ENCODE results near the gene ZIC5. TPM values are rescaled to one million over a fixed set of nuclear protein-coding genes. Genes with fewer than 3 reads are reported as not detected.

The ZIC5 gene
- total and polyA plus RNA-seq, 9 of the 15 experiments (the other 6 are each of a cell fraction or from before 2014, with no cell fraction given), result 0.57 to 2.0 (median 1.1) TPM

DNA sequence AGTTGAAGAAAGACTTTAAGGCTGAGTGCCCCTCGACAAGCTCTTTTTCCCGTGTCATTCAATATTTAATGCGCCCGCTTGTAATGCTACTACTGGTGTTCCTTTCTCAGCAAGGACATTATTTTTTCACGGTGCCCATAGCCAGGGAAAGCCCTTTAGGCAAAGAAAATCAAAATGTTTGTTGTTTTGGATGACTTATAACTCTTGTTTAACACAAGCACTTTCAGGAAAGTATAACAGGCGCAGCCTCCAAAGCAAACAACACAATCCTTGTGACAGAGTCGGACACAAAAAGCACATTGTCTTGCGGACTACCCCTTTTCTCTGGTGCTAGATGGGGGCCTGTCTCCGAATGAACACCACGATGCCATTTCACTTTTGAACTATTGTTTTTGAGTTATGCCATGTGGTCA, 12.4 kb downstream of the ZIC5 start:
- H3K9me3 ChIP-seq (replicated peaks; ENCODE audit: control insufficient read depth, insufficient read depth, low read depth, low read length), result no peaks in the 10 kb centered on the region
- intact Hi-C loops (cut with micrococcal nuclease), result no loop called here
- no TSS peak for BruUV-seq (replicated peaks)
- WGBS (ENCODE audit: insufficient coverage, low coverage, missing lambda C conversion rate), result 29% methylated on average over 10 of the region's 10 CpGs
- no peak overlapping the region for H3K9ac ChIP-seq (ENCODE audit: insufficient read depth in 1 of 2, low read depth in 2 of 2, low read length in 2 of 2)
- peaks cover 0 to 16% of the 10 kb centered on the region in 2 experiments; a peak in 2 of 5 replicates for H3K4me1 ChIP-seq (replicated peaks in 1 of 2; ENCODE audit: control insufficient read depth in 2 of 2, insufficient read depth in 2 of 2, low read length in 2 of 2)
- no peaks in the 10 kb centered on the region for H3K9me1 ChIP-seq (ENCODE audit: control insufficient read depth, insufficient read depth, low read length)
- in situ Hi-C loops (cut with MboI), result no loop called here
- no peaks in the 10 kb centered on the region for H3K79me2 ChIP-seq (ENCODE audit: control insufficient read depth, insufficient read depth, low read length)
- no peak for TF ChIP-seq CTBP1 (IDR thresholded peaks at IDR 0.05; ENCODE audit: borderline replicate concordance)
- TF ChIP-seq ZNF57 (CRISPR knock-in tag; IDR thresholded peaks at IDR 0.05), result no peak
- TF ChIP-seq TBP (optimal IDR thresholded peaks at IDR 0.05; ENCODE audit: low read depth, low read length), result no peak
- no peak for TF ChIP-seq ZNF24 (IDR thresholded peaks at IDR 0.05)
- no peak for TF ChIP-seq NR2F6 (CRISPR knock-in tag; IDR thresholded peaks at IDR 0.05)
- no peak for TF ChIP-seq ZFP1 (CRISPR knock-in tag; IDR thresholded peaks at IDR 0.05)
- no peak for TF ChIP-seq KDM4B (IDR thresholded peaks at IDR 0.05; ENCODE audit: borderline replicate concordance in 2 of 2, low read depth in 1 of 2)
- TF ChIP-seq ZNF217 (CRISPR knock-in tag; IDR thresholded peaks at IDR 0.05), result no peak
- TF ChIP-seq ELF1 (tag; IDR thresholded peaks at IDR 0.05), result no peak
- no peak for TF ChIP-seq NFRKB (IDR thresholded peaks at IDR 0.05; ENCODE audit: low read depth)
- TF ChIP-seq XRCC4 (IDR thresholded peaks at IDR 0.05; ENCODE audit: extremely low read depth, insufficient read depth, insufficient read length), result no peak
- TF ChIP-seq, protein P1, sequence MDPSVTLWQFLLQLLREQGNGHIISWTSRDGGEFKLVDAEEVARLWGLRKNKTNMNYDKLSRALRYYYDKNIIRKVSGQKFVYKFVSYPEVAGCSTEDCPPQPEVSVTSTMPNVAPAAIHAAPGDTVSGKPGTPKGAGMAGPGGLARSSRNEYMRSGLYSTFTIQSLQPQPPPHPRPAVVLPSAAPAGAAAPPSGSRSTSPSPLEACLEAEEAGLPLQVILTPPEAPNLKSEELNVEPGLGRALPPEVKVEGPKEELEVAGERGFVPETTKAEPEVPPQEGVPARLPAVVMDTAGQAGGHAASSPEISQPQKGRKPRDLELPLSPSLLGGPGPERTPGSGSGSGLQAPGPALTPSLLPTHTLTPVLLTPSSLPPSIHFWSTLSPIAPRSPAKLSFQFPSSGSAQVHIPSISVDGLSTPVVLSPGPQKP (CRISPR knock-in tag; IDR thresholded peaks at IDR 0.05), result no peak
- TF ChIP-seq SPI1 (IDR thresholded peaks at IDR 0.05; ENCODE audit: borderline replicate concordance, low read depth, low read length), result no peak
- TF ChIP-seq SLC30A9 (CRISPR knock-in tag; IDR thresholded peaks at IDR 0.05), result no peak
- no peak for TF ChIP-seq ZNF324 (CRISPR knock-in tag; IDR thresholded peaks at IDR 0.05)
- TF ChIP-seq YBX1 (IDR thresholded peaks at IDR 0.05), result no peak
- ATAC-seq (no peak), DNase-seq (ENCODE audit: extremely low read depth in 1 of 4, low spot score in 3 of 4) (no peak), FAIRE-seq (no peak)
- H3K4me3 ChIP-seq, result no peak overlapping the region
- no peaks in the 10 kb centered on the region for H3K36me3 ChIP-seq (ENCODE audit: control insufficient read depth, insufficient read depth, low read length)
- H4K20me1 ChIP-seq (replicated peaks; ENCODE audit: control insufficient read depth, insufficient read depth, low read length), result no peaks in the 10 kb centered on the region
- CTCF ChIA-PET (ENCODE audit: low intra/inter-chr PET ratio), result no interaction called here
- POLR2A ChIA-PET, result no interaction called here
- H3K27me3 ChIP-seq (ENCODE audit: control insufficient read depth in 2 of 2, insufficient read depth in 2 of 2, low read length in 2 of 2), result peaks cover 22 to 42% of the 10 kb centered on the region in 2 experiments; a peak in 4 of 5 replicates
- H3K4me2 ChIP-seq (ENCODE audit: insufficient read depth, low read length), result no peak overlapping the region
- H2AFZ ChIP-seq (ENCODE audit: low read depth, low read length), result no peak overlapping the region
- H3K27ac ChIP-seq (ENCODE audit: extremely low read depth, low read depth, low read length), result no peak overlapping the region

Data from K562 (cell line).